Calu3 (cell line): Measurements from ENCODE around the gene SAXO2. TPM values are rescaled to one million over a fixed set of nuclear protein-coding genes. Genes with fewer than 3 reads are reported as not detected.
"Not testable (repeated sequence)": the region's sequence is repeated elsewhere in the genome, so short reads cannot be mapped to it uniquely, and the experiment has no call there.

Experiments
- BruUV-seq: library from RNA; stranded (reverse); fragments of 400-500 nt; replicated peaks from 2 replicates; lab custom pipeline; 2021; lab: Mats Ljungman, UMichigan
- CTCF ChIA-PET: fragments of 300-600 bp; sonication (Branson Sonifier 250); formaldehyde crosslinking; loops from one replicate; lab custom pipeline; 2022; ENCODE audit warnings: antibody characterized with exemption; lab: Charles Lee
- DNase-seq: peaks from one replicate; pipeline ENCODE4 v3.0.0; 2022
- H3K27ac Mint-ChIP-seq: one replicate; pipeline ENCODE4 v1.8.0; 2022; ENCODE audit warnings: mixed read lengths; ENCODE audit not compliant: unreplicated experiment
- H3K27me3 Mint-ChIP-seq: one replicate; pipeline ENCODE4 v1.8.0; 2022; ENCODE audit warnings: mixed read lengths; ENCODE audit not compliant: unreplicated experiment
- H3K36me3 Mint-ChIP-seq: one replicate; pipeline ENCODE4 v1.8.0; 2022; ENCODE audit warnings: mild to moderate bottlenecking, moderate library complexity, mixed read lengths; ENCODE audit not compliant: insufficient read depth, unreplicated experiment
- H3K4me1 Mint-ChIP-seq: one replicate; pipeline ENCODE4 v1.8.0; 2022; ENCODE audit warnings: mild to moderate bottlenecking, low read depth, mixed read lengths; ENCODE audit not compliant: unreplicated experiment
- H3K4me3 Mint-ChIP-seq: one replicate; pipeline ENCODE4 v1.8.0; 2022; ENCODE audit warnings: mild to moderate bottlenecking, low read depth, moderate library complexity, mixed read lengths; ENCODE audit not compliant: unreplicated experiment
- H3K9me3 Mint-ChIP-seq: one replicate; pipeline ENCODE4 v1.8.0; 2022; ENCODE audit warnings: low read depth, mixed read lengths; ENCODE audit not compliant: unreplicated experiment
- intact Hi-C: fragments of 100-400 bp; cut with micrococcal nuclease; formaldehyde crosslinking; loops from one replicate; pipeline ENCODE4 v1.10.0; 2022; ENCODE audit not compliant: unreplicated experiment
- total RNA-seq: library from RNA; stranded (reverse); gene quantifications from 2 replicates; pipeline ENCODE4 v1.2.3, GENCODE V29; 2022
- TF ChIP-seq, protein P1 (sequence below): fragments of 200-600 bp; IDR thresholded peaks from one replicate; pipeline ENCODE4 v1.8.0; 2022; ENCODE audit warnings: antibody characterized with exemption; ENCODE audit not compliant: unreplicated experiment

The SAXO2 gene
- total RNA-seq, 1 experiment from 2014 or later: 5.3 TPM

DNA sequence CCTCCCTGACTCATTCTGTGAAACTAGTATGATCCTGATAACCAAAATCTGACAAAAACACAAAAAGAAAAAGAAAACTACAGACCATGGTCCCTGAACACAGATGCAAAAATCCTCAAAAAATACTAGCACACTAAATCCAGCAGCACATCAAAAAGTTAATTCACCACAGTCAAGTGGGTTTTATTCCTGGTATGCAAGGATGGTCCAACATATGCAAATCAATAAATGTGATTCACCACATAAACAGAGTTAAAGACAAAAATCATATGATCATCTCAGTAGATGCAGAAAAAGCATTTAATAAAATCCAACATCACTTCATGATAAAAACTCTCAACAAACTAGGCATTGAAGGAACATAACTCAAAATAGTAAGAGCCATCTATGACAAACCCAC, 12.8 kb downstream of the SAXO2 start:
- no TSS peak for BruUV-seq
- H3K36me3 Mint-ChIP-seq: no peaks in the 10 kb centered on the region
- TF ChIP-seq, protein P1, sequence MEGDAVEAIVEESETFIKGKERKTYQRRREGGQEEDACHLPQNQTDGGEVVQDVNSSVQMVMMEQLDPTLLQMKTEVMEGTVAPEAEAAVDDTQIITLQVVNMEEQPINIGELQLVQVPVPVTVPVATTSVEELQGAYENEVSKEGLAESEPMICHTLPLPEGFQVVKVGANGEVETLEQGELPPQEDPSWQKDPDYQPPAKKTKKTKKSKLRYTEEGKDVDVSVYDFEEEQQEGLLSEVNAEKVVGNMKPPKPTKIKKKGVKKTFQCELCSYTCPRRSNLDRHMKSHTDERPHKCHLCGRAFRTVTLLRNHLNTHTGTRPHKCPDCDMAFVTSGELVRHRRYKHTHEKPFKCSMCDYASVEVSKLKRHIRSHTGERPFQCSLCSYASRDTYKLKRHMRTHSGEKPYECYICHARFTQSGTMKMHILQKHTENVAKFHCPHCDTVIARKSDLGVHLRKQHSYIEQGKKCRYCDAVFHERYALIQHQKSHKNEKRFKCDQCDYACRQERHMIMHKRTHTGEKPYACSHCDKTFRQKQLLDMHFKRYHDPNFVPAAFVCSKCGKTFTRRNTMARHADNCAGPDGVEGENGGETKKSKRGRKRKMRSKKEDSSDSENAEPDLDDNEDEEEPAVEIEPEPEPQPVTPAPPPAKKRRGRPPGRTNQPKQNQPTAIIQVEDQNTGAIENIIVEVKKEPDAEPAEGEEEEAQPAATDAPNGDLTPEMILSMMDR: no peak
- peaks cover 24% of the 10 kb centered on the region for H3K27me3 Mint-ChIP-seq
- no peak overlapping the region for H3K27ac Mint-ChIP-seq
- H3K4me3 Mint-ChIP-seq: no peak overlapping the region
- intact Hi-C loops: no loop called here
- H3K4me1 Mint-ChIP-seq: no peaks in the 10 kb centered on the region
- no peaks in the 10 kb centered on the region for H3K9me3 Mint-ChIP-seq
- no peak for DNase-seq
- CTCF ChIA-PET: no interaction called here

DNA sequence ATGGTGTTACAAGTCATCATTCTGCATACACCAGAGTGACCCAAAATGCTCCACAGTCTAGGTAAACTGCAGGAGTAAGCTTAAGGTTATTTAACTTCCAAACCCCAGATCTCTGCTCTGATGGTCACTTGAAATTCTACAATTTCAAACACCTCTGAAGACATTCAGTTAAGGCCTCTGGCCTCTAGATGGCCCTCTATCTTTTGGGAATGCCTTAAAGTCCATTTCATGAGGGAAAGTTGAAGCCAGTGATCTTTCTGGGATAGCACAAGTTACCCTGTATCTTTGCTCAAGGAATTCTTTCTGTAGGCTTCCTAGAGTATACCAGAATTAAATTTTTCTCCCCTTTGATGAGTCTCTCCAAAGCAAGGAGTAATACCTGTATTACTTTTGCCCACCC, 18.7 kb downstream of the SAXO2 start:
- H3K27ac Mint-ChIP-seq, H3K9me3 Mint-ChIP-seq, H3K36me3 Mint-ChIP-seq, intact Hi-C loops, DNase-seq, BruUV-seq, H3K4me1 Mint-ChIP-seq, CTCF ChIA-PET, H3K4me3 Mint-ChIP-seq: not testable (repeated sequence)
- H3K27me3 Mint-ChIP-seq: peaks cover 33% of the 10 kb centered on the region

- H3K36me3 Mint-ChIP-seq, CTCF ChIA-PET, H3K9me3 Mint-ChIP-seq, DNase-seq, H3K4me1 Mint-ChIP-seq, H3K27ac Mint-ChIP-seq, BruUV-seq, H3K4me3 Mint-ChIP-seq, intact Hi-C loops: not testable (repeated sequence)
- peaks cover 38% of the 10 kb centered on the region for H3K27me3 Mint-ChIP-seq
Observed at GRCh38 chr15:82282386-82282785, 19.8 kb downstream of the SAXO2 start.

GRCh38 chr15:82284381-82284780, 21.8 kb downstream of the SAXO2 start:
- H3K36me3 Mint-ChIP-seq, BruUV-seq, intact Hi-C loops, H3K27ac Mint-ChIP-seq, H3K4me1 Mint-ChIP-seq, H3K4me3 Mint-ChIP-seq, CTCF ChIA-PET, DNase-seq, H3K9me3 Mint-ChIP-seq: not testable (repeated sequence)
- peaks cover 44% of the 10 kb centered on the region for H3K27me3 Mint-ChIP-seq

- H3K4me3 Mint-ChIP-seq, H3K9me3 Mint-ChIP-seq, H3K36me3 Mint-ChIP-seq, CTCF ChIA-PET, H3K4me1 Mint-ChIP-seq, intact Hi-C loops, H3K27ac Mint-ChIP-seq, DNase-seq, BruUV-seq: not testable (repeated sequence)
- peaks cover 45% of the 10 kb centered on the region for H3K27me3 Mint-ChIP-seq
Observed at GRCh38 chr15:82286475-82286874, 23.9 kb downstream of the SAXO2 start.

DNA sequence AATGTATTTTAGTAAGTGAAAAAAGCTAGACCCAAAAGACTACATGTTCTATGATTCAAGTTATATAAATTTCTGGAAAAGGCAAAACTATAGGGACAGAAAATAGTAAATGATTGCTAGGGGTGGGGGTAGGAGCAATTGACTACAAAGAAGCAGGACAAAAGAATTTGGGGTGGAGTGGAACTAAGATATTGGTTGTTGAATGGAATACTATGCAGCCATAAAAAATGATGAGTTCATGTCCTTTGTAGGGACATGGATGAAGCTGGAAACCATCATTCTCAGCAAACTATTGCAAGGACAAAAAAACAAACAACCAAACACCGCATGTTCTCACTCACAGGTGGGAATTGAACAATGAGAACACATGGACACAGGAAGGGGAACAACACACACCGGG, 25.6 kb downstream of the SAXO2 start:
- H3K27ac Mint-ChIP-seq, CTCF ChIA-PET, H3K4me1 Mint-ChIP-seq, DNase-seq, BruUV-seq, H3K36me3 Mint-ChIP-seq, intact Hi-C loops, H3K4me3 Mint-ChIP-seq, H3K9me3 Mint-ChIP-seq: not testable (repeated sequence)
- peaks cover 60% of the 10 kb centered on the region for H3K27me3 Mint-ChIP-seq

DNA sequence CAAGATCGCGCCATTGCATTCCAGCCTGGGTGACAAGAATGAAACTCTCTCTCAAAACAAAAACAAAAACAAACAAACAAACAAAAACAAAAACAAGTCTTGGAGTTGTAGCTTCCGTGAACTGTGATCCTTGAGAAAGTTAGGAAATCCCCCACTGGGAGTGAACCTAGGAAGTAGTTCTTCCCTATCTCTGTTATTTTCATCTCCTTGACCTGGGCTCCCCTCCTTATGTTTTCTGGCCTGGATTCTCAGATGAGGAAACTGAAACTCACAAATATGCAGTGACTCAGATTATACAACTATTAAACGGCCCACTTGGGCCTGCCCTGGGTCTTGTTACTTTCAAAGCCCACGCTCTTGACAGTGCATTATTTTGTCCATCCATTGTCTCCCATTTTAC, 29.7 kb downstream of the SAXO2 start:
- Mint-ChIP-seq H3K4me3 (no peak overlapping the region), H3K36me3 (no peaks in the 10 kb centered on the region), H3K4me1 (no peaks in the 10 kb centered on the region), H3K27ac (no peak overlapping the region), H3K27me3 (peaks cover 56% of the 10 kb centered on the region), H3K9me3 (no peaks in the 10 kb centered on the region)
- BruUV-seq: no TSS peak
- DNase-seq: no peak
- TF ChIP-seq, protein P1: no peak
- intact Hi-C loops: no loop called here
- CTCF ChIA-PET: no interaction called here
